ENCODE results near the gene FAM83B.
"Not testable (repeated sequence)": the region's sequence is repeated elsewhere in the genome, so short reads cannot be mapped to it uniquely, and the experiment has no call there.

DNA sequence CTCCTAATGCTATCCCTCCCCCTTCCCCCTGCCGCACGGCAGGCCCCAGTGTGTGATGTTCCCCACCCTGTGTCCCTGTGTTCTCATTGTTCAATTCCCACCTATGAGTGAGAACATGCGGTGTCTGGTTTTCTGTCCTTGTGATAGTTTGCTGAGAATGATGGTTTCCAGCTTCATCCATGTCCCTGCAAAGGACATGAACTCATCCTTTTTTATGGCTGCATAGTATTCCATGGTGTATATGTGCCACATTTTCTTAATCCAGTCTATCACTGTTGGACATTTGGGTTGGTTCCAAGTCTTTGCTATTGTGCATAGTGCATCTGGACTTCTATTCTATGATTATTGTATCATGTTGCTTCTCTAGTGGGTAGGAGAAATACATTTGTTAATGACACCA is 35.3 kb downstream of the FAM83B start:
- TF ChIP-seq POLR2A (IDR thresholded peaks at IDR 0.05; ENCODE audit: low read depth, low read length); POLR2AphosphoS5 (IDR thresholded peaks at IDR 0.05; ENCODE audit: low read depth, low read length); TAF1 (IDR thresholded peaks at IDR 0.05; ENCODE audit: low read depth, low read length); PAX5 (IDR thresholded peaks at IDR 0.05; ENCODE audit: insufficient read depth, low read length, severe bottlenecking); SPI1 (IDR thresholded peaks at IDR 0.05; ENCODE audit: low read depth, low read length); POU2F2 (IDR thresholded peaks at IDR 0.05; ENCODE audit: low read depth, low read length): not testable (repeated sequence)

Data from GM12891 (cell line).